ENCODE measurements around the gene GDPD5.

GDPD5 gene

DNA sequence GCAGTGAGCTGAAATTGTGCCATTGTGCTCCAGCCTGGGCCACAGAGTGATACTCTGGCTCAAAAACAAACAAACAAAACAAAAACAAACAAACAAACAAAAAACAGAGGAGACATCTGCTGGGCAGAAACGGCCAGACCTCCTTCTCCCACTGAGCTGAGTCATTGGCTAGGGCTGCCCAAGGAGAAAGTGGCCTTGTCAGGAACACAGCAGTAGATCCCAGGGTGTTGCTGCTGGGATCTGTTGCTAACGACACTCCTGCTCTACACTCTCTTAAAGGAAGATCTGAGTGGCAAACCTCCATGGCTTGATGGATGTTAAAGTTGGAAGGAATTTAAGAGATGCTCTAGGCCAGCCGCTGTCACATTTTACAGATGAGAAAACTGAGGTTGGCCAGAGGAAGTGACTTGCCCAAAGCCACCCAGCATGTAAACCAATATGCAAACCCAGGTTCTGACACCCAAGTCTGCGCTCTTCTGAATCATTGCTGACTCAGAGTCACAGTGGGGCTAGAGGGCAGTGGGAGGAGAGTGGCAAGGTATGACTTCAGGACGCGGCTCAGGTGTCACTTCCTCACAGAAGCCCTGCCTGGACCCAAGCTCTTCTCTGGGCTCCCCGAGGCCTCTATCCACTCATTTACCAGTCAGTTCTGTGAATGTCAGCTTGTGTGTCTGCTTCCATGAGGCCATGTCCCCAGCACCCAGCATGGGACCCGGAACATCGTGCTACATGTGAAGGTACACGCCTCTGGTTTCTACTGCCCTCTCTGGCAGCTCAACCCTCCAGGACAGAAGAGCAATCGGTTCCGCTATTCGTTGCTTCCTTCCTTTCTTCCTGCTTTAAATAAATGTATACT lies 11.3 kb upstream of the GDPD5 start:
- FAIRE-seq, result no peak
- DNase-seq (ENCODE audit: low spot score), result peak; percentile 85

DNA sequence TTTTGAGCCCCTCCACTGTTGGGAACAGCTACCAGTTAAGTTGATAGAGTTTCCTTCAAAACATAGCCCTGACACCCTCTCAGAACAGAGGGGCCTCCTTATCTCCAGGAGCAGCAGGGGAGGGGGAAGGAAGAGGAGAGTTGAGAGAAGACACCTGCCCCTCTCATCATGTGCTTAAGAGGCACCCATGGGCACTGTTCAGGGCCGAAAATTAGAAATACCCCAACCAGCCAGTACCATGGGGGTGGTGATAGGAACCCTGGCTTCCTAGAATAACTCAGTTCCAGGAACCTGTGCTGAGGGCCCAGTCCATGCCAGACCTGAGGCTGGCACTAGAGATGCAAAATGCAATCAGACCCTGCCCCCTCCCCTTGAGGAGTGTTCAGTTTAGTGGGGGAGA lies 9.3 kb upstream of the GDPD5 start:
- FAIRE-seq (no peak), DNase-seq (ENCODE audit: low spot score) (no peak)

DNA sequence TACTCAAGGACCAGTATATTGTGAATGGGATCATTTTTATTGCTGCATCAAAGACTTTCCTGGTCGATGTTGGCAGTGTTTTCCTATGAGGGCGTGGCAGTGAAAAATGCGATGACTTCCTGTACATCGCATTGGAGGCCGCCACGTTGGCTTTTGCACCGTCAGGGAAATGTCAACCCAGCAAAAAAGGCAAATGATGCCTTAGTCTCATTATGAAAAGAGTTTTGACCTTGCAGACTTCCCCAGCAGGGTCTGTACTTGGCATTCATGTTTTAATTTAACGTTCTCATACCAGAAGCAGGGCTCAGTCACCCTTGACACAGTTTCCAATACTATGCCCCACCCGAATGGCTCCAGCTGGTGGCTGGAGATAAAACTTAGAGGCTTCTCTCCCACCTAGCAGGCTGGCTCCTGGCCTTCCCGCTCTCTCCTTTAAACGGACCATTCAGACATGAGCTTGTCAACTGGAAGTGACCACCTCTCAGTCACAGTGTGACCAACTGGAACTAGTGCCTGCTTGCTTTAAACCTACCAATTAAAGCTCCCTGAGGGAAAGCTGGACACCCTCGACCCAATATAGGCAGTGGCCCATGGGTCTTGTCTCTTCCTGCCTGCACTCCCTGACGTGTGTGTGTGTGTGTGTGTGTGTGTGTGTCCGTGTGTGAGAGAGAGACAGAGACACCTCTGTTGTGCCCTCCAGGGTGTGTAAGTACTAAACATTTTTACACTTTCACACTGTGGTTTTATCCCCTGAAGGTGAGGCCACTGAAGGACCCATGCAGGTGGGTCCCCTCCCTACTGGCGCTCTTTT lies 8.7 kb upstream of the GDPD5 start:
- DNase-seq (ENCODE audit: low spot score) (no peak), FAIRE-seq (no peak)

DNA sequence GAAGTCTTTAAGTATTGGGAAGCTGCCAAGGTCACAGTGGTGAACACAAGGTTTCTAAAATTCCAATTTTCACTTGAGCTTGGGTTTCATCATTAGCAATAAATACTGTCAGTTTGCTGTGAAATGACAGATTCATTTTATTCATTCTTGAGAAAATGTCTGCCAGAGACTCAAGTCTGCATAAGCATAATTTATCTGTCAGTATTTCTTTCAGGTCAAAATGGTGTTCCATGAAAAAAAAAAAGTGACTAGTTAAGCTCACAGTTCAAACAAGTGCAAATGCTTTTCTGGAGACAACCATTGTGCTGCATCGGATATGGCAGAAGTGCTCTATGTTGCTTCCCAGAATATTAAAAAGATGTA lies 8.1 kb upstream of the GDPD5 start:
- FAIRE-seq (no peak), DNase-seq (ENCODE audit: low spot score) (no peak)

DNA sequence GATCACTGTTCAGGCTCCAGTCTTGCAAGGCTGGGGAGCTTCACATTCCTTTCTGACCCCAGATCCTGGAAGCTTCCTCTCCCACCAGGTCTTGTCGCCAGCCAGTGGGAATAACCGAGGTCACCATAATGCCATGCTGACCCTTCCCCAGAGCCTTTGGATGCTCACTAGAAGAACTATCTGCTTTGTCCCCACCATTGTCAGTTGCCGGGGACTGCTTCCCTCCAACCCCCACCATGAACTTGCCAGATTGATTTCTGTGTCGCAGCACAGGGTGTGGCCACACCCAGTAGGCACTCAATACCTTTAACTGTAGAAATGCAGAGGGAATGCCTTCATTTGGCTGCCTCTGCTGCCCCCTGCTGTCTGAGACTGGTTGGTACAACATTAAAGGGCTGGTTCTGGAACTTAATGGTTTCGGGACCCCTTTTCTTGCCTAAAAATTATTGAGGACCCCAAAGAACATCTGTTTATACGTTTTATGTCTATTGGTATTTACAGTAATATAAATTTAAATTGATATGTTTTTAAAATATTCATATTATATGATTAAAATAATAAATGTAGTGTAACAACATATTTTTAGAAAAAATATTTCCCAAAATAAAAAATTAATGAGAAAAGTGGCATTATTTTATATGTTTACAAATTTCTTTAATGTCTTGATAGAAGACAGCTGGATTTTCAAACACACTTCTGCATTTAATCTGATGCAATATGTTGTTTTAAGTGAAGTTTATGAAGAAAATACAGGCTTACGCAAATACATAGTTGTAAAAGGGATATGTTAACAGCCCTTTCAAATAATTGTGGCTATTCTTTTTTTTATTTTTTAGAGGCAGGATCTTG lies 6.7 kb upstream of the GDPD5 start:
- peak; percentile 42 for DNase-seq (ENCODE audit: low spot score)
- no peak for FAIRE-seq

DNA sequence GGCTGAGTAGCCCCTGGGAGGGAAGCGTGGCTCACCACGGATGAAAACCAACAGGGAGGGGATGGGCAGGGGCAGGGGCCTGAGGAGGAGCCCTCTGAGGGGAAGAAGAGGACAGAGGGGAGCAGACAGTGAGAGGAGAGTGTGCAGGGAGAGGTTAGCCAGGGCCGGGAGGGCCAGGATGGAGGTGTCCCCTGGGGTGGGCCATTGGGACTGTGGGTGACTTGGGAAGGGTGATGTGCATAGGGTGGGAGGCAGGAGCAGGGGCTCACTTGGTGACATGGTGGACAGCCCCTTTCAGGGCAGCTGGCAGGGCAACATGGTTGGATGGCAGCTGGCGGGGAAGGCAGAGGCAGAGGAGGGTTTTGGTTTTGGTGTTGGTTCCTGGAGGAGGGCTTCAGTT lies 5.6 kb upstream of the GDPD5 start:
- DNase-seq (ENCODE audit: low spot score) (no peak), FAIRE-seq (no peak)

DNA sequence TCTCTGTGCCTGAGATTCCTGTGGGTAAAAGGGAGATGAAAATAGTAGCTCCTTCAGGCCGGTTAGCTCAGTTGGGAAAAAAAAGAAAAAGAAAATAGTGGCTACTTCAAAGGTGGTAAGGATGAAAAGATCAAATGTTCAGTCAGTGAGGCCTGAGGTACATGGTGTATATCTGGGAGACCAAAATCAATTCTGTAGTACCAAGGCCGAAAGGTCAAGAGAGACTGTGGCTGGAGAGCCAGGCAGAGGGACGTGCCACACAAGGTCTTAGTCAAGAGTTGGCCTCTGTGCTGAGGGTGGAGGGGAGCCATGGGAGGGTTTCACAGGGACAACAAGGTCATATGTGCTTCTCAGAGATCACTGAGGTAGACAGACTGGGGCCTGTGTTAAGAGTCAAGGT lies 4.8 kb upstream of the GDPD5 start:
- DNase-seq (ENCODE audit: low spot score), result no peak

DNA sequence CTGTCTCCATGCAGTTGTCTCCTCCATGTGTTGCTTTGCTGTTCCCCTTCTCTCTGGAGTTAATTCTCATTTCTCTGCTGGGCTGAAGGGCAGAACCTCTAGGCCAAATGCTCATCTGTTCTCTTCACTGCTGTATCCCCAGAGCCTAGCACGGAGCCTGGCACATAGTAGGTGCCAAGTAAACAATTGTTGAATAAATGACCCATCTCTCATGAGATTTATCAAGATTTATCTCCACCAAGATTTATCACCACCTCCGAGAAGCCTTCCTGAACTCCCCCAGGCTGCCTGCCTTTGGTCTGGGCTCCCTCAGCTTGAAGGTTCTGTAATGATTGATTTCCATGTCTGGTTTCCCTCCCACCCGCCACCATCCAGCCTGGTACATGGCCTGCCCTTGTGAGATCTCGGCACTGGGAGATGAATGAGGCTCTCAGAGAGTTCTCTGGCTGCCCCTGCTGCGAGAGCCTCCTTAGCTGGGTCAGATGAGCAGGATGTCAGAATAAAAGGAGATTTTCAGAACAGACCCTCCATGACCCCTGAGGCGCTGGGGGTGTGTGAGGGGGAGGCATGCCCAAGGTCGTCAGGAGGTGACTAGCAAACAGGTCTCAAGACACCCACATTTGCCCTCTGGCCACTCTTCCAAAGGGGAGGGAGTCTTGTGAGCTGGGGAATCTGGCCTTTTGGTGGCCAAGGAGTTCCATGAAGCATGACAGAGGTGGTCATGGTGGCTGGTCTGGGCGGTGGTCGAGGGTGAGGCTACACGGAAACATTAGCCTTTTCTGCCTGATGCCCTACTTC lies 2.4 kb upstream of the GDPD5 start:
- FAIRE-seq (no peak), DNase-seq (ENCODE audit: low spot score) (no peak)

More for the DNA sequence above, 4.8 kb upstream of the GDPD5 start:
- FAIRE-seq, result no peak

DNA sequence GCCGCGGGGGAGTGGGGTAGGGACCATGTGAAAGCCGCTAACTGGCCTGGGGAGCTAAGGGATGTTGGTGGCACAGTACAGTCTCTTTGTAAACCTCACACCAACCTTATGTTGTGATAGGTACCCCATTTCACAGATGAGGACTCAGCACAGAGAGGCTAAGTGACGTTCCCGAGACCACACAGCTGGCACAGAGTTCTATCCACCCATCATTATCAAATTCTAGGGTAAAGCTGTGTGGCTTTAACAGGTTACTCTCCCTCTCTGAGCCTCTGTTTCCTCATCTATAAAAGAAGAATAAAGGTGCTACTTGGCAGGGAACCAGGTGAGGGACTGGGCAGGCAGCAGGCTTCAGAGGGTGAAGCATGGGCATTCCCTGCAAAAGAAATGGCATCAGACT lies 1.4 kb upstream of the GDPD5 start:
- DNase-seq (ENCODE audit: low spot score) (no peak), FAIRE-seq (no peak)

DNA sequence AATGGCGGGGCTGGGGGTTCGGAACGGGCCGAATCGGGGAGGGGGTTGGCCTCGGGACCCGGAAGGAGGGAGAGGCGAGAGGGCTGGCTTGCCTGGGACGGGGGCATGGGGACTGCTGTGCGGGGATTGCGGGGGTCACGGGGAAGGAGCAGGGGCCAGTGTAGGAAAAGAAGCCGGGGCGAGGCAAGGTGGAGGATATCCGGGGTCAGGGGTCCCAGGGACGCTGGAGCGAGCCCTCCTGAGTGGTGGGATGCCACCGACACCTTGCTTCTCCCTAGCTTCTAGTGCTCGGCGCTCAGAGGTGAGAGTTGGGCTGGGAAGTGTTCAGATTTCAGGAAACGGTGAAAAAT lies 426 bp upstream of the GDPD5 start:
- FAIRE-seq, result no peak

DNA sequence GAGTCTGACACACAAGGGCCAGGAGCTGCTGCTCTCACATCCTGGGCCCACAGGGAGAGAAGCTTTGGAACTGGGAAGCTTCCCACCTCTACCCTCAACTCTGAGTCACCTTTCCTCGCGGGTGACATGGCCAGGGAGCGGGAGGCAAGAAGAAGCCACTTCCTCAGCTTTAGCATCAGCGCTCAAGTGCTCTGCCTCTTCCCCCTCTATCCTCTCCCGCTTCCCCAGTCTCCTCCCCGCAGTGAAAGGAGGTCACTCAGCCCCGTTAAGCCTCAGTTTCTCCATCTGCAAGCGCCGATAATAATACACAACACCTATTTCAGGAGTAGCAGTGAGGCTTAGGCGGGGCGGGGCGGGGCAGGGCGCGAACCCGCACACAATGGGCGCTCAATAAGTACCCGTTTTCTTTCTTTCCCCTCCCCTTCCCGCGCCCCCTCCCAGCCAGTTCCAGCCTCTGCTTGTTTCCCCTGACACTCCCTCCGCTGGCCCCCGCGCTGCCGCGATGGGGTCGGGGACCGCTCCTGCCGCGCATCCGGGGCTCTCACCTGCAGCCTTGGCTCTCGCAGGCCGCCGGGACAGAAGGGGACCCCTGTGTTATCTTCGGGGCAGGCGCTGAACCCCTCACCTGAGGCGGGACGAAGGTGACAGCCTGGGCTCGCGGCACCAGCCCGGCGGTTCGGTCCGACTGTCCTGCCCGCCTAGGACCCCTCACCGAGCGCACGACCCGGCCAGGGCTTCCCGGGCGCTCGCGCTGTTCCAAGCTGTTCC lies 892 bp downstream of the GDPD5 start:
- FAIRE-seq, result no peak
- peak; percentile 56 for DNase-seq (ENCODE audit: low spot score)

More for the DNA sequence above, 426 bp upstream of the GDPD5 start:
- no peak for DNase-seq (ENCODE audit: low spot score)

DNA sequence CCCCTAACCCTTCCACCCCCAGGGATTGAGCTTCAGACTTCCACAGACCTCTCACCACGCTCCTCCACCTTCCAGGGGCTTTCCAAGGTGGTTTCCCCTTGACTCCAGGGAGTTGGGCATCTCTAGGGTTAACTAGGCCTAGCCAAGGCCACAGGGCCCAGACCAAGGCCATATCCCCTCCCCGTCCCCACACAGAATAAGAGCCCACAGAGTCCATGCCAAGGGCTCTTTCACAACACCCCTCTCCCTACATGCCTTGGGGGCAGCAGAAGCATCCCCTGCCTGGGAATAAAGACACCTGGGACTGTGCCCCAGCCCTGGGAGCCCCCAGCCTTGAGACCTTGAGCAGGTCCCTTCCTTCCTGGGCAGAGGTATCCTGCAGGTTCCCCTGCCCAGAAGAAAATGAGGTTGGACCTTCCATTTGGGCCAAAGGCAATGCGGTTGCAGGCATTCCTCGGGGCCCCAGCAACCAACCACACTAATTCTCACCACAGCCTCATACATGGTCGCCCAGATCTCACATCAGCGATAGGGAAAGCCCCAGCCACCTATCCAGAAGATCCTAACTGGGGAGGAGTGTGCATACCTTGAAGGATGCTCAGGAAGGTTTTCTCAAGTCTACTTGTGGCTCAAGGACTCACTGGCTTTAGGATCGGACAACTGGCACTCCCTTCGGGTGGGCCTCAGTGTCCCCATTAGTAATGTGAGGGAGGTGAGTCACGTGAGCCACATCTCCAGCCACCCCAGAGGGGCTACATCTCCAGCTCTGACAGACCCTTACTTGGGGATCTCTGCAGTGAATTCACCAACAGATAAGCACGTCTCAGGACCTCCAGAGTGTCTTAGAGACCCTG lies 1.7 kb downstream of the GDPD5 start:
- FAIRE-seq, result no peak
- DNase-seq (ENCODE audit: low spot score), result no peak

DNA sequence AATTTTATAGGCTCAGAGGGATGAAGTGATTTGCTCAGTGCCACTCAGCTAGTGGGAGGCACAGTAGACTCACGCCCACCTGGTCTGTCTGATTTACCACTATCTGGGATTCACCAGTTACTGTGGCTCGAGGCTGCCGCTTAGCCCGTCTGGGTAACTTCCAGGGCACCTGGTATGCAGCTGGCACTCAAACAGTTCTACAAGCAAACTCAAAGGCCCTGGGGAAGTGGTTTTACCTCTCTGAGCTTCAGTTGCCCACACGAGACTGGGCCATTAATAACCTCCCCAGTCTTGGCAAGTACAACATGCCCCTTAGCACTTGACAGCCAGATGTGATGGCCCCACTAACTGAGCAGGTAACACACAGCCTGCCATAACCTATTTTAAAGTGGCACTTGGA lies 2.6 kb downstream of the GDPD5 start:
- FAIRE-seq (no peak), DNase-seq (ENCODE audit: low spot score) (no peak)

DNA sequence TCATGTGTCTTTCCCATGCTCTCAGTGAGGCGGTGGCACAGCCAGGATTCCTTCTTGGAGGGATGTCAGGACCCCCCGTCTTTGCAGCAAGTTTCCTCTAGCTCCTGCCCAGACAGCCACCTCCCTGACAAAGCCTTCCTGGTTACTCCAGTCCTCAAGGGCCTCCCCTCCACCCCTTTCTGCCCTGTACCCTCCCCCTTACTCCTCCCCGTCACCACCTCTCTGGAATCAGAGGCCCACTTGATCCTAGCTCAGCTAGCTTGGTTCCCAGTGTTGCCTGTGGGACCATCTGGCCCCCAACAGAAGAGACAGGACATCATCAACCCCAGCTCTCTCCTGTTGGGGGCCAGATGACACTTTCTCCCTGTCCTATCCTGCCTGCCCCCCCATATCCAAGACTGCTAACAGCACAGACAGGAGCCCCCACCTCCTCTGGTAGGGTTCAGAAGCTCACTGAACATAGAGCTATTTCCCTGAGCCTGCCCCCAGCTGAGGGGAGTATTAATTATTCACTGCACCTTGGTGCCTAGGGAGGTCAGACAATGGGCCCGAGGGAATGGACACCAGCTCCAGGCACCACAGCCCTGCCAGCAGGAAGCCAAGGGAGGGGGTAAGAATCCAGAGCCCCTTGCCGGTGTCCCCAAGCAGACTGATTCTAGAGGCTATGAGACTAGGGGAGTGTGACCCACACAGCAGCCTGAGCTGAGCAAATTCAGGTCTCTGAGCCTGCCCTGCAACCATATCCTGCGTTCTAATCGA lies 3.3 kb downstream of the GDPD5 start:
- FAIRE-seq (no peak), DNase-seq (ENCODE audit: low spot score) (no peak)

DNA sequence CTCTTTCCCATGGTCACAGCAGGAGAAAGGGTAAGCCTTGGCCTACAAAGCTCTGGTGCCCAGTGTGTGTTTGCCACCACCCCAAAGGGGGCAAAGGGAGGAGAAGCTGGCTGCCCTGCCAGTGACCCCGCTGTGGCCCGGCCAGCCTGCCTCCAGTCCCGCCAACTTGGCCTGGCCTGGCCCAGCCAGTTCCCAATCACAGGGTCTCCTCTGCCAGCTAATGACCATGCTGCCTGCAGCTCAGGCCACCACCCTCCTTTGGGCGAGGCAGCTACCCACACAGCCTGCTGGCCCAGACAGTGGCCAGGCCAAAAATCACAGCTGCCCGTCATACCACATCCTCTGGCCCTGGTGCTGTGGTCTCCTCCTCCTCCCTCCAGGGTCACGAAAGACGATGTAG lies 5.1 kb downstream of the GDPD5 start:
- DNase-seq (ENCODE audit: low spot score) (no peak), FAIRE-seq (no peak)

DNA sequence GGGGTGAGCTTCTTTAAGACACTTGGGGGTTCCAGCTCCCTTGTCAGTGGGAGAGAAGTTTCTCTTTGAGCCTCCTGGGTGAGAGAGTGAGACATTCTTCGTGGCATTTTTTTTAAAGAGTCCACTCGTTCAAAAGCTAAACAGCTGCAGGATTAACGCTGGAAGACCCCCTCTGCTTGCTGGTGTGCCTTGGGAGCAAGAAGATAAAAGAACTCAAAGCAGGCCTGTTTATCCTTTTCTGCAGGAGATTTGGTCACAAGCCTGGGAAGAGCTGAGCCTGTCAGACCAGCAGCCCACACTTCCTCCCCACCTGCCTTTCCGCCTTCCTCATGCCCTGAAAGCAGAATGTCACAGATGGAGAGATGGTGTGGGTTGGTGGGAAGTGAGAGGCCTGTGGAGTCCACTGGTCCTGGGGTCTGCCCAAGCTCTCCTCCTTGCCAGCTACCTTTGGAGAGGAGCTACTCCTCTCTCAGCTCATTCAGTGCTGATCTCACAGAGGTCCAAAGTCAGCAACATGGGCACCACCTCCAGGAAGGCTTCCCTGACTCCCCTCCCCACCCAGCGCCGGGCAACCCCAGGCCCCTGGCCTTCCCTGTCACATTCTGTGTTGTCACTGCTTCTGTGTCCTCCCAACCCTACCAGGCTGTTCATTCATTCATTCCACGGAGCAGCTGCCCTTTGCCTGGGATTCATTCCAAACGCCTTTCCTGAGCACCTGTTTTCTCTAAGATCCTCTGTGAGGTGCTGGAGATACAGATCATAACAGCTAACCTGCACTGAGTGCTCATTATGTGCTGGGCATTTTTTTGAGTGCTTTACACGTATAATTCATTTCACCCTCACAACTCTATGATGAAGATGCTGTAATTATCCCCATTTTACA lies 6.7 kb downstream of the GDPD5 start:
- DNase-seq (ENCODE audit: low spot score), result no peak
- FAIRE-seq, result no peak

DNA sequence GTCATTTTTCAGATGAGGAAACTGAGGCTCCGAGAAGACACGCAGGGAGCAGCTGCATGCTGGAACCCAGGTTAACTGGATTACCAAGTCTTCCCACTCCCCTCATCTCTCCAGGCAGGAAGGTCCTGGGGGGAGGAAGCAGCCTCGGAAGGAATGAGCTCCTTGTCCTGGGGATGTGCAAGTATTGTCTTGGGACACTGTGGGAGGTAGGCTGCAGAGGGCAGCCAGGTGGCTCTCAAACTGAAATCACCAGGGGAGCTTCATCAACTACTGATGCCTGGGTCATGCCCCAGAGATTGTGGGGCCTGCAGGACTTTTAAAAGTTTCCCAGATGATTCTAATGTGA lies 7.6 kb downstream of the GDPD5 start:
- FAIRE-seq (no peak), DNase-seq (ENCODE audit: low spot score) (no peak)

DNA sequence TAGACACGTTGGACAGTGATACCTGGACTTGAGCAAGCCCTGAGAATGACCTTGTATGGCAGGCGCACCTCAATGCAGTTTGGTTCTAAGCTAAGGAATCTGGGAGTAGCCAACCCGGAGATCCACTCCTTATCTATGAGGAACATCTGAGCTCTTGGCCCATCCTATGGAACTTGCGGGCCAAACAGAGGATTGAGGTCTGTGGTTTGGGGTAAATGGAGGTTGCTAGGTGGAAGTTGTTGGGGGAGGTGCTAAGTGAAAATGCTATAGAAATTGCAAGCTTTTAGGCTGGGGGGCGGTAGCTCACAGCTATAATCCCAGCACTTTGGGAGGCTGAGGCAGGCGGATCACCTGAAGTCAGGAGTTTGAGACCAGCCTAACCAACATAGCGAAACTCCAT lies 8.9 kb downstream of the GDPD5 start:
- FAIRE-seq, result no peak

More for the DNA sequence above, 8.9 kb downstream of the GDPD5 start:
- DNase-seq (ENCODE audit: low spot score), result no peak
